K562 (cell line): ENCODE data around the gene ETNK2. TPM values are rescaled to one million over a fixed set of nuclear protein-coding genes. Genes with fewer than 3 reads are reported as not detected.

Experiments used
- BMI1 ChIP-seq: fragments of 150-350 bp; IDR thresholded peaks from 2 replicates; pipeline ENCODE4 v1.6.1; 2014; ENCODE audit warnings: low read length
- BRCA1 ChIP-seq, 2 experiments: fragments of 450-650 bp in 1 of 2; sonication (generic) in 1 of 2; formaldehyde crosslinking in 1 of 2; IDR thresholded peaks; 2 replicates each; pipeline versions ENCODE4 v1.5.0 to v1.6.1; 2017 to 2020; ENCODE audit warnings: mild to moderate bottlenecking in 1 of 2, missing genetic modification reagents in 1 of 2
- CHD1 ChIP-seq: fragments of 200-600 bp; sonication (generic); IDR thresholded peaks from one replicate; pipeline ENCODE4 v1.6.1; 2012; ENCODE audit warnings: mild to moderate bottlenecking, moderate library complexity, low read length, inconsistent platforms
- FOSL1 ChIP-seq: fragments of 200-800 bp; sonication (Bioruptor generic); conservative IDR thresholded peaks from 2 replicates; pipeline ENCODE4 v1.6.1; 2016; ENCODE audit warnings: missing genetic modification characterization, missing compliant biosample characterization
- GATA2 ChIP-seq: sonication (generic); formaldehyde crosslinking; IDR thresholded peaks from 2 replicates; pipeline ENCODE4 v1.4.0; 2020; ENCODE audit warnings: mild to moderate bottlenecking, missing genetic modification reagents
- HDAC2 ChIP-seq: fragments of 450-650 bp; IDR thresholded peaks from 2 replicates; pipeline ENCODE4 v1.6.1; 2016; ENCODE audit warnings: mild to moderate bottlenecking
- HNRNPH1 ChIP-seq: fragments of 200-400 bp; formaldehyde crosslinking; optimal IDR thresholded peaks from 2 replicates; pipeline ENCODE3; 2017; ENCODE audit warnings: low read depth, mild to moderate bottlenecking, low read length, moderate library complexity
- HSF4 ChIP-seq: fragments of 250-450 bp; sonication (Bioruptor Pico); IDR thresholded peaks from 2 replicates; pipeline ENCODE4 v2.1.2; 2022; ENCODE audit warnings: mild to moderate bottlenecking, moderate library complexity, borderline replicate concordance
- MLLT1 ChIP-seq, 2 experiments: fragments of 450-650 bp; IDR thresholded peaks; 2 replicates each; pipeline ENCODE4 v1.6.1; 2016
- NCOA6 ChIP-seq: fragments of 450-650 bp; IDR thresholded peaks from 2 replicates; pipeline ENCODE4 v1.6.1; 2017; ENCODE audit warnings: mild to moderate bottlenecking
- RFX5 ChIP-seq: IDR thresholded peaks from 2 replicates; pipeline ENCODE4 v1.6.1; 2011; ENCODE audit warnings: low read depth, mild to moderate bottlenecking, improper control_type of control experiment, low read length
- TAL1 ChIP-seq: fragments of 450-650 bp; IDR thresholded peaks from 2 replicates; pipeline ENCODE4 v1.6.1; 2016; ENCODE audit warnings: mild to moderate bottlenecking
- TEAD4 ChIP-seq, 2 experiments: sonication (generic) in 1 of 2; formaldehyde crosslinking in 1 of 2; IDR thresholded peaks; 2 replicates each; pipeline versions ENCODE4 v1.6.1 to v1.8.0; 2012 to 2022; ENCODE audit warnings: borderline replicate concordance in 1 of 2, inconsistent platforms in 1 of 2, low read length in 1 of 2, mild to moderate bottlenecking in 1 of 2, missing genetic modification reagents in 1 of 2
- ZBTB7A ChIP-seq: IDR thresholded peaks from 2 replicates; pipeline ENCODE4 v1.6.1; 2011; ENCODE audit warnings: low read depth, mild to moderate bottlenecking, low read length, moderate library complexity, borderline replicate concordance; ENCODE audit not compliant: control insufficient read depth
- ZKSCAN8 ChIP-seq: fragments of 200-800 bp; sonication (Bioruptor generic); IDR thresholded peaks from 2 replicates; pipeline ENCODE4 v1.6.1; 2016; ENCODE audit warnings: missing genetic modification characterization, missing compliant biosample characterization
- ZNF224 ChIP-seq: sonication (generic); formaldehyde crosslinking; IDR thresholded peaks from 2 replicates; pipeline ENCODE4 v1.8.0; 2022; ENCODE audit warnings: mild to moderate bottlenecking, missing genetic modification reagents
- ZNF280B ChIP-seq: fragments of 250-450 bp; sonication (Bioruptor Pico); IDR thresholded peaks from 2 replicates; pipeline ENCODE4 v1.5.1; 2021; ENCODE audit warnings: mild to moderate bottlenecking
- ZNF311 ChIP-seq: fragments of 250-450 bp; sonication (Bioruptor Pico); IDR thresholded peaks from 2 replicates; pipeline ENCODE4 v1.4.0; 2020; ENCODE audit warnings: mild to moderate bottlenecking, moderate library complexity
- ZNF609 ChIP-seq: sonication (generic); formaldehyde crosslinking; IDR thresholded peaks from 2 replicates; pipeline ENCODE4 v1.8.1; 2023; ENCODE audit warnings: missing genetic modification reagents, mild to moderate bottlenecking, borderline replicate concordance
- ZNF785 ChIP-seq: fragments of 250-450 bp; sonication (Bioruptor Pico); IDR thresholded peaks from 2 replicates; pipeline ENCODE4 v1.4.0; 2020; ENCODE audit warnings: mild to moderate bottlenecking
- polyA plus RNA-seq, 8 experiments: library from polyadenylated mRNA; depleted of rRNA in 4 of 8; stranded (reverse) in 5 of 8; unstranded in 3 of 8; fragments of >200 nt; fragmentation: Nextera tagmentation in 2 of 8; fragmentation: Illumina TruSeq in 1 of 8; extraction: Ambion mirVana in 2 of 8; extraction: Trizol in 1 of 8; gene quantifications; 2 replicates each; pipeline versions ENCODE4 v1.2.1 to v1.2.3, GENCODE V29; 2011 to 2014; ENCODE audit warnings: inconsistent platforms in 1 of 8, missing spikeins in 1 of 8
- total RNA-seq, 7 experiments: library from RNA; depleted of rRNA in 6 of 7; stranded (reverse); fragments of >200 nt in 6 of 7; fragmentation: Illumina TruSeq in 2 of 7; extraction: Trizol in 2 of 7; gene quantifications; 2 replicates each; pipeline versions ENCODE4 v1.2.1 to v1.2.3, GENCODE V29; 2011 to 2021; ENCODE audit warnings: low replicate concordance in 1 of 7
- TF ChIP-seq, protein P1 (sequence below): fragments of 250-450 bp; sonication (Bioruptor Pico); IDR thresholded peaks from 2 replicates; pipeline ENCODE4 v1.8.0; 2021; ENCODE audit warnings: borderline replicate concordance, mild to moderate bottlenecking, moderate library complexity; ENCODE audit not compliant: poor library complexity, severe bottlenecking

The ETNK2 gene
- total and polyA plus RNA-seq, 9 of the 15 experiments (the other 6 are each of a cell fraction or from before 2014, with no cell fraction given) = 0.03 to 0.38 (median 0.13) TPM; not detected in 4

DNA sequence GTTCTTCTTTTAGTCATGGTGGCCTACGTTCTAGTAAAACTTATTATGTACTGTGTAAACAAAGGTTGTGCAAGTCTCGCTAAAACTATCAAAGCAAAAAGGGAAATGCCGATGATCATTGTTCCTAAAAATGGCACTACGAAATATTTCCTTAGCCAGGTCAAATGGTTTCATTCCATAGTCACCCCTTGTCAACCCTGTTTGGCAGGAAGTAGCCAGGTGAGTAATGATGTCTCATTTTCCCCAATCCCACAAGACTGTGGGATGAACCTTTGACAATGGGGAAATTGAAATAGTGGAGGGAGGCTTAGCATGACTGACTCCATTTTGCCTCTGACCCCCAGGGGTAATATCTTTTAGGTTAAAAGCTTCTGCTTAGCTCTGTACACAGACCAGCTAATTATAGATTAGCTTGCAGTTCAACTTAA lies 19.9 kb upstream of the ETNK2 start (continued):
- TF ChIP-seq ZNF609 (CRISPR knock-in tag) = no peak
- TF ChIP-seq BRCA1 (IDR thresholded peaks at IDR 0.05) = no peak
- TF ChIP-seq BRCA1 (CRISPR knock-in tag; IDR thresholded peaks at IDR 0.05) = no peak
- TF ChIP-seq ZNF311 (CRISPR knock-in tag) = peak; percentile 96
- TF ChIP-seq HDAC2 = no peak
- TF ChIP-seq TAL1 = no peak
- TF ChIP-seq HSF4 = peak; percentile 69; the same call in 1 of the 2 replicates
- no peak for TF ChIP-seq NCOA6
- TF ChIP-seq HNRNPH1 = no peak
- TF ChIP-seq TEAD4 (IDR thresholded peaks at IDR 0.05; ENCODE audit: low read length) = no peak
- no peak for TF ChIP-seq TEAD4 (CRISPR knock-in tag; IDR thresholded peaks at IDR 0.05; ENCODE audit: borderline replicate concordance)
- TF ChIP-seq GATA2 (CRISPR knock-in tag) = no peak
- TF ChIP-seq ZNF280B = no peak
- TF ChIP-seq CHD1 = no peak
- TF ChIP-seq BMI1 = no peak
- TF ChIP-seq ZKSCAN8 (CRISPR knock-in tag) = peak; percentile 93
- no peak for TF ChIP-seq FOSL1 (tag)
- TF ChIP-seq RFX5 = no peak
- no peak for TF ChIP-seq ZNF224
- 0 out of 2 replicates have a peak, but pooled peaks have one; percentile 10 for TF ChIP-seq ZNF785 (CRISPR knock-in tag)
- TF ChIP-seq ZBTB7A = no peak
- TF ChIP-seq, protein P1, sequence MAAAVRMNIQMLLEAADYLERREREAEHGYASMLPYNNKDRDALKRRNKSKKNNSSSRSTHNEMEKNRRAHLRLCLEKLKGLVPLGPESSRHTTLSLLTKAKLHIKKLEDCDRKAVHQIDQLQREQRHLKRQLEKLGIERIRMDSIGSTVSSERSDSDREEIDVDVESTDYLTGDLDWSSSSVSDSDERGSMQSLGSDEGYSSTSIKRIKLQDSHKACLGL (CRISPR knock-in tag) = no peak
- no peak for TF ChIP-seq MLLT1 (IDR thresholded peaks at IDR 0.05)
